ENCODE data around the gene TMED7. TPM values are rescaled to one million over a fixed set of nuclear protein-coding genes. Genes with fewer than 3 reads are reported as not detected.

Gene TMED7
- total RNA-seq, 1 experiment from 2014 or later = 70.7 TPM

DNA sequence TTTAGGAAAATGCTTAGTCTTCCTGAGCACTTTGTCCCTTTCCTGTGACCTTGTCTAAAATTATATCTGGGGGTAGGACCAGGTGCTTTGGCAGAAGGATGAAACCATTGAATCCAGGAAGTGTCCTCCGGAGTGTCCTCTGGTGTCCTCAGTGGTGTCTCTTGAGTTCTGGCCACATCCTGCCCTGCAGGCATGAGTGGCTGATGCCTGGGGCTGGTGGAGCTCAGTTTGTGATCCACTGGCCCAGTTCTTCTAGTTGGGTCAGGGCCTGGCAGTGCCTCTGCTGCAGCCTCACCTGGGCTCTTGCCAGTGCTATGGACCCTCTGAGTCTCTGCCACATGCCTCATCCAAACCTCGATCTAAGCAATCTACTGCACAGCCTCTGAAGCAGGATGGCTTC lies 14.4 kb upstream of the TMED7 start:
- no peak overlapping the region for H2AFZ ChIP-seq
- no peaks in the 10 kb centered on the region for H4K20me1 ChIP-seq (ENCODE audit: insufficient read depth)
- H3K9me3 ChIP-seq (ENCODE audit: insufficient read depth, low read depth) = no peaks in the 10 kb centered on the region
- no peak for TF ChIP-seq EZH2 (IDR thresholded peaks at IDR 0.05; ENCODE audit: low read depth)
- TF ChIP-seq, protein P1, sequence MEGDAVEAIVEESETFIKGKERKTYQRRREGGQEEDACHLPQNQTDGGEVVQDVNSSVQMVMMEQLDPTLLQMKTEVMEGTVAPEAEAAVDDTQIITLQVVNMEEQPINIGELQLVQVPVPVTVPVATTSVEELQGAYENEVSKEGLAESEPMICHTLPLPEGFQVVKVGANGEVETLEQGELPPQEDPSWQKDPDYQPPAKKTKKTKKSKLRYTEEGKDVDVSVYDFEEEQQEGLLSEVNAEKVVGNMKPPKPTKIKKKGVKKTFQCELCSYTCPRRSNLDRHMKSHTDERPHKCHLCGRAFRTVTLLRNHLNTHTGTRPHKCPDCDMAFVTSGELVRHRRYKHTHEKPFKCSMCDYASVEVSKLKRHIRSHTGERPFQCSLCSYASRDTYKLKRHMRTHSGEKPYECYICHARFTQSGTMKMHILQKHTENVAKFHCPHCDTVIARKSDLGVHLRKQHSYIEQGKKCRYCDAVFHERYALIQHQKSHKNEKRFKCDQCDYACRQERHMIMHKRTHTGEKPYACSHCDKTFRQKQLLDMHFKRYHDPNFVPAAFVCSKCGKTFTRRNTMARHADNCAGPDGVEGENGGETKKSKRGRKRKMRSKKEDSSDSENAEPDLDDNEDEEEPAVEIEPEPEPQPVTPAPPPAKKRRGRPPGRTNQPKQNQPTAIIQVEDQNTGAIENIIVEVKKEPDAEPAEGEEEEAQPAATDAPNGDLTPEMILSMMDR (conservative IDR thresholded peaks at IDR 0.05) = no peak
- H3K4me2 ChIP-seq = no peak overlapping the region
- H3K27me3 ChIP-seq (ENCODE audit: insufficient read depth, low read depth) = peaks cover 6% of the 10 kb centered on the region; the same call in 1 of the 2 replicates
- no peaks in the 10 kb centered on the region for H3K36me3 ChIP-seq (ENCODE audit: low read depth)
- DNase-seq = no peak
- ChIA-PET CTCF (no interaction called here), POLR2A (ENCODE audit: unreplicated experiment) (no interaction called here)
- no peaks in the 10 kb centered on the region for H3F3A ChIP-seq (ENCODE audit: insufficient read depth, low read depth)
- intact Hi-C loops (cut with micrococcal nuclease; ENCODE audit: unreplicated experiment) = no loop called here
- no peak overlapping the region for H3K4me3 ChIP-seq
- no peaks in the 10 kb centered on the region for H3K9me2 ChIP-seq (ENCODE audit: insufficient read depth)
- H3K4me1 ChIP-seq (replicated peaks; ENCODE audit: insufficient read depth) = no peaks in the 10 kb centered on the region
- BruUV-seq (replicated peaks) = no TSS peak
- H3K79me2 ChIP-seq (ENCODE audit: low read depth) = no peaks in the 10 kb centered on the region
- no peak overlapping the region for H3K27ac ChIP-seq

DNA sequence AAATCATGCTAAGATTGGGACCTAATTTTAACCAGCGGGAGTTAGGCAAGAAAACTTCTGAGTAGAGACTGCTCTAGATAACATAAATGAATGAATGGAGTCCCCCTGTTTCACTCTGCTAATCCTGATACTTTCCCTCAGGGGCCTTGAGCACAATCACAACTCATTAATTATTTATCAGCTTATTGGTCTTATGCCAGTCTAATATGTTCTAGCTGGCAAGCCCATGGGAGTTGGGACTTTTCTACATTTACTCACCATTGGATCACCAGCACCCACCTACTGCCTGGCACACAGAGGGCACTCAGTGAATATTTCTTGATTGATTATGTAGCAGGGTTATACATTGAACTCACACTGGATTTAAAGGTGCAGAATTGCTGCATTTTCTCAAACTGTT lies 13.5 kb upstream of the TMED7 start:
- H3K36me3 ChIP-seq (ENCODE audit: low read depth) = no peaks in the 10 kb centered on the region
- intact Hi-C loops (cut with micrococcal nuclease; ENCODE audit: unreplicated experiment) = no loop called here

DNA sequence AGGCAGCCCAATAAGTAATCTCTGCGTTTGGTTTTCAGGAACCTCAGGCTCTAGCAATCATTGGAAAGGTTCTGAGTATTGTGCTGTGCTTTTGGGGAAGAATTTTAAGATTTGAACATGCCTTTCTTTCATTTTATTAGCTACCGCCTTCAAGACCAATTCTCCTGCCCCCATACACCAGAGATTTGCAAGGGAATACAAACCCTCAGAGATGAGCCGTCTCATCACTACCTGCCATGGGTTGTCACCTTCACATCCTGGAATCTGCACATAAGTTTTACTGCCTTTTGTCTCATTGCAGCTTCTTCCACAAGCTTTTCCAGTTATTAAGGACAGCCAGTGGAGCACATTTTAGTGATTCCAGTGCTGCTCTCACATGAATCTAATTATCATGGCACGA lies 11.7 kb upstream of the TMED7 start:
- peaks cover 7% of the 10 kb centered on the region for H3K4me1 ChIP-seq (replicated peaks; ENCODE audit: insufficient read depth)
- no peak overlapping the region for H3K4me3 ChIP-seq
- ChIA-PET POLR2A (ENCODE audit: unreplicated experiment) (no interaction called here), CTCF (no interaction called here)
- no peaks in the 10 kb centered on the region for H3F3A ChIP-seq (ENCODE audit: insufficient read depth, low read depth)
- no peaks in the 10 kb centered on the region for H3K9me3 ChIP-seq (ENCODE audit: insufficient read depth, low read depth)
- intact Hi-C loops (cut with micrococcal nuclease; ENCODE audit: unreplicated experiment) = no loop called here
- H3K36me3 ChIP-seq (ENCODE audit: low read depth) = no peaks in the 10 kb centered on the region
- no peaks in the 10 kb centered on the region for H3K27me3 ChIP-seq (ENCODE audit: insufficient read depth, low read depth)
- DNase-seq = no peak
- H3K4me2 ChIP-seq = no peak overlapping the region
- no peaks in the 10 kb centered on the region for H3K79me2 ChIP-seq (ENCODE audit: low read depth)
- no peak overlapping the region for H2AFZ ChIP-seq
- no TSS peak for BruUV-seq (replicated peaks)
- TF ChIP-seq, protein P1 (conservative IDR thresholded peaks at IDR 0.05) = no peak
- no peak for TF ChIP-seq EZH2 (IDR thresholded peaks at IDR 0.05; ENCODE audit: low read depth)
- H3K9me2 ChIP-seq (ENCODE audit: insufficient read depth) = no peaks in the 10 kb centered on the region
- H4K20me1 ChIP-seq (ENCODE audit: insufficient read depth) = no peaks in the 10 kb centered on the region
- no peak overlapping the region for H3K27ac ChIP-seq

More for the DNA sequence above, 13.5 kb upstream of the TMED7 start:
- Histone ChIP-seq H3K4me2 (no peak overlapping the region), H2AFZ (no peak overlapping the region), H3K27ac (no peak overlapping the region), H3K4me3 (no peak overlapping the region), H3K9me2 (ENCODE audit: insufficient read depth) (no peaks in the 10 kb centered on the region), H3K9me3 (ENCODE audit: insufficient read depth, low read depth) (no peaks in the 10 kb centered on the region), H3F3A (ENCODE audit: insufficient read depth, low read depth) (no peaks in the 10 kb centered on the region), H3K4me1 (replicated peaks; ENCODE audit: insufficient read depth) (peaks cover 3% of the 10 kb centered on the region), H3K27me3 (ENCODE audit: insufficient read depth, low read depth) (no peaks in the 10 kb centered on the region), H4K20me1 (ENCODE audit: insufficient read depth) (no peaks in the 10 kb centered on the region), H3K79me2 (ENCODE audit: low read depth) (no peaks in the 10 kb centered on the region)
- TF ChIP-seq EZH2 (IDR thresholded peaks at IDR 0.05; ENCODE audit: low read depth) = no peak
- TF ChIP-seq, protein P1 (conservative IDR thresholded peaks at IDR 0.05) = no peak
- POLR2A ChIA-PET (ENCODE audit: unreplicated experiment) = no interaction called here
- no peak for DNase-seq
- CTCF ChIA-PET = no interaction called here
- no TSS peak for BruUV-seq (replicated peaks)
